Astrocyte of the cerebellum (primary cell): ENCODE data around the gene RAMACL.

ENCODE experiments used
- DNase-seq: peaks from one replicate; pipeline ENCODE4 v3.0.0-alpha.2; 2011; ENCODE audit warnings: low read depth
- H3K4me3 ChIP-seq: 2 replicates; pipeline ENCODE4 v1.5.1; 2011; ENCODE audit warnings: mild to moderate bottlenecking, low read depth, low read length, moderate library complexity
- in situ Hi-C: cut with HindIII; loops from 2 replicates; pipeline ENCODE4 v1.10.0; 2017; ENCODE audit warnings: low sequenced_read_pairs
- TF ChIP-seq, protein P1 (sequence below): IDR thresholded peaks from 2 replicates; pipeline ENCODE4 v1.5.1; 2012; ENCODE audit warnings: low read length, low read depth, moderate library complexity, mild to moderate bottlenecking; ENCODE audit errors: missing control alignments

Gene RAMACL

DNA sequence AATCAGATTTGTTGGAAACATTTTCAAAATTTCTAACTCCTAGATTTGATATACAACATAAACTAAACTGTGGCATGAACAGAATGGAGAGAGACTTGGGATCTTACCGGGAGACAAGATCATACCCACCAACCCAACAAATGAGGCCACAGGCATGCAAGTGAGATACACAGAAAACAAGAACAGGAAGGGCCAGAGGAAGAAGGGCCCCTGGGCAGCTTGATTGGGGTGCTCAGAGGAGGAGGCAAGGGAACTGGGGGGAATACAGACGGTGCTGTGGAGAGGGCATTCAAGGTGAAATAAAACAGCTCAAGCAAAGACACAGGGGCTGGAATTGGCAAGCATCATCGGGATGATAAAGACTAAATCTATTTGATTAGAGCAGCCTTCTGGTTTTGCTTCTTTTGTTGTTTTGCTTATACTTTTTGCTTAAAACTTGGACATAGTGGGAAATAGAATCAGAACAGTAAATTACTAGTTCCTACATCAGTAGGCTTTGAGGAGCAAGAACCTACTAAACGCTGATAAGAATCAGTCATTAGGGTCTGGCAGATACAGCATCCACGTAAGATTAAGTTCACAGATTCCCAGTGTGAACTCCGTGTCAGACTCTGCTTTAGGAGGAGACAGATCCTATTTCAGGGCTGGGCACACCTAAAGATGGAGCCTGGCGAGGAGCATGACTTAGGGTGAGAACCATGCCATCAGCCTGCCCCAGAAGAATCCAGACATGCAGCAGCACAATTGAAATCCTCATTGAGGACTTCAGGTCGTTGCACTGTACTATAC is 3.5 kb upstream of the RAMACL start:
- in situ Hi-C loops = no loop called here
- no peak overlapping the region for H3K4me3 ChIP-seq
- TF ChIP-seq, protein P1, sequence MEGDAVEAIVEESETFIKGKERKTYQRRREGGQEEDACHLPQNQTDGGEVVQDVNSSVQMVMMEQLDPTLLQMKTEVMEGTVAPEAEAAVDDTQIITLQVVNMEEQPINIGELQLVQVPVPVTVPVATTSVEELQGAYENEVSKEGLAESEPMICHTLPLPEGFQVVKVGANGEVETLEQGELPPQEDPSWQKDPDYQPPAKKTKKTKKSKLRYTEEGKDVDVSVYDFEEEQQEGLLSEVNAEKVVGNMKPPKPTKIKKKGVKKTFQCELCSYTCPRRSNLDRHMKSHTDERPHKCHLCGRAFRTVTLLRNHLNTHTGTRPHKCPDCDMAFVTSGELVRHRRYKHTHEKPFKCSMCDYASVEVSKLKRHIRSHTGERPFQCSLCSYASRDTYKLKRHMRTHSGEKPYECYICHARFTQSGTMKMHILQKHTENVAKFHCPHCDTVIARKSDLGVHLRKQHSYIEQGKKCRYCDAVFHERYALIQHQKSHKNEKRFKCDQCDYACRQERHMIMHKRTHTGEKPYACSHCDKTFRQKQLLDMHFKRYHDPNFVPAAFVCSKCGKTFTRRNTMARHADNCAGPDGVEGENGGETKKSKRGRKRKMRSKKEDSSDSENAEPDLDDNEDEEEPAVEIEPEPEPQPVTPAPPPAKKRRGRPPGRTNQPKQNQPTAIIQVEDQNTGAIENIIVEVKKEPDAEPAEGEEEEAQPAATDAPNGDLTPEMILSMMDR = no peak
- DNase-seq = no peak

- in situ Hi-C loops = no loop called here
- H3K4me3 ChIP-seq = no peak overlapping the region
- TF ChIP-seq, protein P1 = no peak
- no peak for DNase-seq
Observed at GRCh38 chr6:166589337-166589731, 2.9 kb upstream of the RAMACL start.

GRCh38 chr6:166588691-166589336 is 2.3 kb upstream of the RAMACL start:
- DNase-seq = peak; percentile 89
- in situ Hi-C loops = no loop called here
- TF ChIP-seq, protein P1 = no peak
- H3K4me3 ChIP-seq = no peak overlapping the region

DNA sequence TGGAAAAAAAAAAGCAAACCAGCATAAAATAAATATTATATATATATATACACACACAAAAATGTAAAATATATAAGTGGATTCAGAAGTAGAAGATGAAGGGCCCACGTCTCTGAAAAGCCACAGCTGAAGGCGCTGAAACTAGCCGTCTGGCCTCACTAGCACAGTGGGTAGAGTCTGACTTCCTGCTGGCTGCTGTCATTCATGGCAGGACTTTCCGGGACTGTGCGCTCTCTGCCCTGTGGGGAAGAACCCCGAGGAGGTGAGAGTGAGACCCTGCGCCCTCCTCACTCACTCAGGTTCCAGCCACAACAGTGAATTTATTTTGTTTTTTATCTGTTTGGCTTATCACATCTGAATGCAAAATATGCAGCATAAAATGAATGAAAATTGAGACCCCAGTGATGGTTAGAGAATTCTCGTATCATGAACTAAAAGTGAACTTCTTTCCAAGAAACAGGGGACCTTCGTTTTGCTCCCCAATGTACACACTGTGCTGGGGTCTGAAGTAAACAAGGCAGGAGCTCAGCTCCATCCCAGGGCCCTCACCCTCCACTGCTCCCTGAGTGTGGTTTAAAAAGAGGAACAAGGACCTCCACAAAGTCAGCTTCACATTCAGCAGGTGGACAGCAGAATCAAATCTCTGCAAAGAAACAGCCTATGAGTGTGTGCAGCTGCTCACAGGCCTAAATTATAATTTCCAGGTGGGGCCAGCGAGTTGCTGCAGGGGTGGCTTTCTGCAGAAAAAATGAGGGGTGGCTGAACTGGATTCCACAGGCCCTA is 1.3 kb upstream of the RAMACL start:
- TF ChIP-seq, protein P1 = no peak
- DNase-seq = no peak
- in situ Hi-C loops = no loop called here
- no peak overlapping the region for H3K4me3 ChIP-seq

DNA sequence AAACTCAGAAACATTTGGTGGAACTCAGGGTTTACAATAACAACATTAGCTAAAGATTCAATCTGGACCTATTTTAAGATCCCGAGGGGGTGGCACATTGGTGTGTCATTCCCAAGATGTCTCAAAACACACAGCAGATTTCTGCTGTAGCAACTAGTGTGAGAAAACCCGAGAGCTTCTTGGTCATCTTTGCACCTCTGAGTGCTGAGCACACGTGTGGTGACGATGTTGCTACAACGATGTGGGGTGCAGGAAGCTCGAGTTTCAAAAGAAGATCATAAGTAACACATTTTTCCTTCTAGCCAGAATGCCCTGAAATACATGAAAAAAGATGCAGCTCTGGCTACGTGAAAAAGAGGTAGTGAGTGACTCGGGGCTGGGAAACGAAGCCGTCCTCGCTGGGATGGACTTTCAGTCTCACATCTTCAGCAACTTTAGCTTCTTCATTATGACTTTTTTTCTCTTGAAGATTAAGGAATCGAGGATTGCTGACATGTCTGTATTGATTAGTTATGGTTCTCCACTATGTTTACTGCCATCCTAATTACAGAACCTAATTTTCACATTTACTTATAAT is 1.5 kb downstream of the RAMACL start:
- H3K4me3 ChIP-seq = no peak overlapping the region

More for the DNA sequence above, 1.5 kb downstream of the RAMACL start:
- TF ChIP-seq, protein P1 = no peak
- DNase-seq = no peak
- in situ Hi-C loops = no loop called here
